Stimulated activated naive B cell treated with anti-CD40 and anti-IgM and Interleukin-4, amounts not matched to agents 10 μg/mL and 1 μg/mL and 100 μg/mL, for 72 hours (primary cell): Measurements from ENCODE around the gene BICD1.

Experiments
- ATAC-seq, 2 donors: fragments of 150-1000 bp; cut with Tn5 transposase; replicated peaks; 2 replicates each; pipeline ENCODE4 v1.10.0; 2021; ENCODE audit warnings: moderate library complexity in 1 of 2
- DNase-seq: peaks from one replicate; pipeline ENCODE4 v3.0.0; 2021
- H3K27ac Mint-ChIP-seq: one replicate; pipeline ENCODE4 v1.8.0; 2022; ENCODE audit warnings: mild to moderate bottlenecking, mixed read lengths
- H3K27me3 Mint-ChIP-seq, 2 donors: one replicate each; pipeline ENCODE4 v1.8.0; 2022; ENCODE audit warnings: mixed read lengths in 2 of 2
- H3K36me3 Mint-ChIP-seq, 2 donors: one replicate each; pipeline ENCODE4 v1.8.0; 2022; ENCODE audit warnings: mixed read lengths in 2 of 2, mild to moderate bottlenecking in 1 of 2
- H3K4me1 Mint-ChIP-seq, 2 donors: one replicate each; pipeline ENCODE4 v1.8.0; 2022; ENCODE audit warnings: mixed read lengths in 2 of 2, mild to moderate bottlenecking in 1 of 2
- H3K4me3 Mint-ChIP-seq, 2 donors: one replicate each; pipeline ENCODE4 v1.8.0; 2022; ENCODE audit warnings: mild to moderate bottlenecking in 2 of 2, mixed read lengths in 2 of 2, moderate library complexity in 1 of 2
- H3K9me3 Mint-ChIP-seq, 2 donors: one replicate each; pipeline ENCODE4 v1.8.0; 2022; ENCODE audit warnings: mixed read lengths in 2 of 2, mild to moderate bottlenecking in 1 of 2

Gene BICD1

DNA sequence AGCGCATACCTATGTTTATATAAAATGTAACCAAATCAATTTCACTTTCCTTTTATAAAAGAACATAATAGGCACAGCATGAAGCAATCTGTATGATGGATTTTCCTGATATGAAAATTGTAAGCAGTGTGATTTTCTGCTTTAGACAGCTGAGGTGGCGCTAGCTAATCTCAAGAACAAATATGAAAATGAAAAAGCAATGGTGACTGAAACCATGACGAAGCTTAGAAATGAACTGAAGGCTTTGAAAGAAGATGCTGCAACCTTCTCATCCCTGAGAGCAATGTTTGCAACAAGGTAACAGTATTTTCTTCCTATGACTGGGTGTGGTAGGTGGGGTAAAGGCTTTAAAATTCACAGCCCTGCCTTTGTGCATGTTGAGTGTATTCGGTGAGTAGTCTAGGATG, 227.7 kb downstream of the BICD1 start:
- H3K4me1 Mint-ChIP-seq = no peaks in the 10 kb centered on the region
- H3K9me3 Mint-ChIP-seq = no peaks in the 10 kb centered on the region
- peaks cover 15 to 29% of the 10 kb centered on the region in 2 donors for H3K36me3 Mint-ChIP-seq
- no peak for DNase-seq
- H3K27me3 Mint-ChIP-seq = no peaks in the 10 kb centered on the region
- H3K4me3 Mint-ChIP-seq = no peak overlapping the region
- no peak for ATAC-seq
- H3K27ac Mint-ChIP-seq = no peak overlapping the region

DNA sequence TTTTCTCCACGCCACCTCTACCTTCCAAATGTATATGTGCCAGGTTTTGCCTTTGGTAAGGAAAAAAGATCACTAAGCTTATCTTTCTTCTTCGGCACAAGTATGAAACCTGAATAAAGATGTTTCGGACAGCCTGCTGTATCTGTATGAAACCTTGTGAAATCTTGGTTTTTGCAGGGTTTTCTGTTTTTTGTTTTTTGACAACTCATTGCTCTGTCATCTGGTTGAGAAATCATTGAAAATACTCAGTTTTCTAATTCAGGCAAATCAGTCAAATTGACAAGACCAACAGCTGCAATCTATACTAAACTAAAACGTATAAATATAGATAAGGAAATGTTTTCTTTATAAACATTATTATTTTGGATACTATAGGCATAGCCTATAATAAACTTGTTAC, 229.6 kb downstream of the BICD1 start:
- Mint-ChIP-seq H3K27ac (no peak overlapping the region), H3K36me3 (peaks cover 24 to 35% of the 10 kb centered on the region in 2 donors), H3K9me3 (no peaks in the 10 kb centered on the region), H3K4me3 (no peak overlapping the region), H3K27me3 (no peaks in the 10 kb centered on the region), H3K4me1 (no peaks in the 10 kb centered on the region)
- DNase-seq (no peak), ATAC-seq (no peak)

DNA sequence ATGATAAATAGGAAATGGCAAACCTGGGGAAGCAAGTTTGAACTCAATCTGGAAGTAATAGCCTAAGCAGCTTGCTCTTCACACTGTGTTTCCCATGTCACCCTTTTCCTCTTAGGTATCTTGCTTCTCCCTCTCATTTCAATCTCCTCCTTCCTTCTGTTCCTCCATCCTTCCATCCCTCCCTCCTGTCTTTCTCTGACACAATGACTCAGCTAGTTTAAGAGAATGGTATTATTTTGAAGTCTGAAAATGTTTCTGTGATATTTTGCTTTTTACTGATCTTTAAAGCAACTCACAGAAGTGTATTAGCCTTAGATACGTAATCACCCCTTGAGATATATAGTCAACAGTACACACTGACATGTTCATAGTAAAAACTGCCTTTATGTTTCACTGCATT, 236.8 kb downstream of the BICD1 start:
- H3K27me3 Mint-ChIP-seq = no peaks in the 10 kb centered on the region

DNA sequence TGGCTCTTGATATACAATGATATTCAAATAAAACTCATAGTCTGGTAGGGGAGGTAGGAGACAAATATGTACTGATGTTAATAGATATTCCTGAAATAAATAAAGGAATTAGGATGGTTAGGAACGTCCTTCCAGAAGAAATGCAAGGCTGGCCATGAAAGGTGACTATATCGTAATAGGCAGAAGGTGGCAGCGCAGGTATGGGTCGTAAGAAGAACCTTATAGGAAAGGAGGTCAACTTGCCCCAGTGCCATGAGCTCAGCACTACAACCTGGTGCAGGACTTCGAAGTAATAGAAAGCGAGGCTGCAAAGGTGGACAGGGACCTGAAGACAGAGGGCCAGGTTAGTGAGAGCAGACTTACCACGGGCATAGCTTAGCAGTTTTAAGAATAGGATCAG, 237.4 kb downstream of the BICD1 start:
- no peaks in the 10 kb centered on the region for H3K9me3 Mint-ChIP-seq
- peaks cover 16 to 23% of the 10 kb centered on the region in 2 donors for H3K36me3 Mint-ChIP-seq
- H3K4me1 Mint-ChIP-seq = no peaks in the 10 kb centered on the region
- no peak for ATAC-seq
- DNase-seq = no peak
- no peak overlapping the region for H3K27ac Mint-ChIP-seq
- no peaks in the 10 kb centered on the region for H3K27me3 Mint-ChIP-seq
- no peak overlapping the region for H3K4me3 Mint-ChIP-seq

More for the DNA sequence above, 236.8 kb downstream of the BICD1 start:
- Mint-ChIP-seq H3K4me3 (no peak overlapping the region), H3K27ac (no peak overlapping the region), H3K36me3 (peaks cover 20 to 27% of the 10 kb centered on the region in 2 donors), H3K9me3 (no peaks in the 10 kb centered on the region), H3K4me1 (no peaks in the 10 kb centered on the region)
- no peak for ATAC-seq
- no peak for DNase-seq

DNA sequence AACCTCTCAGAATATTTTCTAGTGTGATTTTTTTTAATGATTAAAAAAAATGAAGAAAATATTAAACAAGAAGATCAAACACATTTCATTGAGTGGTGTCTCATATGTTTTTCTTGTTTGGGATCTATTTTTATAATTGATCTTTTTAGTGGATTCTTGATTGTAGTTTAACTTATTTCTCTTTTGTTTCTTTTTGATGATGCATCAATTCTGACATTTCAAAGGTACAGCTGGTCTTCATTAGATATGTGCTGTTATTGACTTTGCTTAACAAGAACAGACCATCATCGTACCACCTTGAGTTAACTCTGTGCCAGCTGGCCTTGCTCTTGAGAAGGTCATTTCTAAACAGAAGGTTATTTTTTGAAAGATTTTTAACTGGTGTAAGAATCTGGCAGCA, 246.9 kb downstream of the BICD1 start:
- H3K27me3 Mint-ChIP-seq = no peaks in the 10 kb centered on the region
- DNase-seq (no peak), ATAC-seq (no peak)
- H3K4me3 Mint-ChIP-seq = no peak overlapping the region
- H3K27ac Mint-ChIP-seq = no peak overlapping the region
- peaks cover 6 to 26% of the 10 kb centered on the region in 2 donors for H3K36me3 Mint-ChIP-seq
- H3K4me1 Mint-ChIP-seq = no peaks in the 10 kb centered on the region
- H3K9me3 Mint-ChIP-seq = no peaks in the 10 kb centered on the region

DNA sequence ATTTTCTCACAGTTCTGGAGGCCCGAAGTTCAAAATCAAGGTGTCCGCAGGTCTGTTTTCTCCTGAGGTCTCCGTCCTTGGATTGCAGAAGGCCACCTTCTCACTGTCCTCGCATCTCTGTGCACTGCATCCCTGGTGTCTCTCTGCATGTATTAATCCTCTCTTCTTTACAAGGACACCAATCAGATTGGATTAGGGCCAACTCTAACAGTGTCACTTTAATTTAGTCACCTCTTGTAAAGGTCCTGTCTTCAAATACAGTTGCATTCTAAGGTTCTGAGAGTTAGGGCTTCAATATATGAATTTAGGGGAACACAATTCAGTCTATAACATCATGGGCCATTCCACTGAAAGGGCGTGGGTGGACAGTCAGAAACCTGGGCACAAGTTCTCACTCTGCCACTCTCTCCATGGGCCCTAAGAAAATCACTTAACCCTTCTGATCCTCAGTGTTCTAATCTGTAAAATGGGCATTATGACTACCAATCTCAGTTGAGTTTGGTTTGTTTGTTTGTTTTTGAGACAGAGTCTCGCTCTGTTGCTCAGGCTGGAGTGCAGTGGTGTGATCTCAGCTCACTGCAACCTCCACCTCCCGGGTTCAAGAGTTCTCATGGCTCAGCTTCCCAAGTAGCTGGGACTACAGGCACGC, 251.1 kb downstream of the BICD1 start:
- peaks cover 11 to 20% of the 10 kb centered on the region in 2 donors for H3K36me3 Mint-ChIP-seq
- H3K27ac Mint-ChIP-seq = no peak overlapping the region
- H3K27me3 Mint-ChIP-seq = no peaks in the 10 kb centered on the region
- no peaks in the 10 kb centered on the region for H3K4me1 Mint-ChIP-seq
- DNase-seq (no peak), ATAC-seq (no peak)
- no peaks in the 10 kb centered on the region for H3K9me3 Mint-ChIP-seq
- no peak overlapping the region for H3K4me3 Mint-ChIP-seq

DNA sequence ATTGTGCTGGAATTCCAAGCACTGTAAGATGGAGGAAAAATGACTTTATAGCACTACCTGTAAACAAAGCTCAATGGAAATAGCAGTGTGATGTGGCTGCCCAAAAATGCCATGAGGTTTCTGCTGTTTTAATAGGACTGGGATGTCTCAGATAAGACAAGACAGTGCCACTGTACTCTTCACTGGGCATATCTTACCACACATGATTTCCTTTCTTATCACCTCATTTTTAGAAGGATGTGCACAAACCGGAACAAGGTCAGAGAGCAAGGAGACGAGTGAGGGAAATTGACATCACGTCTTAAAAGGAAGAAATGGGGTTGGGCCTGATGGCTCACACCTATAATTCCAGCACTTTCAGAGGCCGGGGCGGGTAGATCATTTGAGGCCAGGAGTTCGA, 254.3 kb downstream of the BICD1 start:
- H3K36me3 Mint-ChIP-seq = peaks cover 8 to 9% of the 10 kb centered on the region in 2 donors
- no peak for ATAC-seq
- no peak for DNase-seq
- no peaks in the 10 kb centered on the region for H3K4me1 Mint-ChIP-seq
- no peak overlapping the region for H3K4me3 Mint-ChIP-seq
- no peaks in the 10 kb centered on the region for H3K27me3 Mint-ChIP-seq
- H3K27ac Mint-ChIP-seq = no peak overlapping the region
- no peaks in the 10 kb centered on the region for H3K9me3 Mint-ChIP-seq

DNA sequence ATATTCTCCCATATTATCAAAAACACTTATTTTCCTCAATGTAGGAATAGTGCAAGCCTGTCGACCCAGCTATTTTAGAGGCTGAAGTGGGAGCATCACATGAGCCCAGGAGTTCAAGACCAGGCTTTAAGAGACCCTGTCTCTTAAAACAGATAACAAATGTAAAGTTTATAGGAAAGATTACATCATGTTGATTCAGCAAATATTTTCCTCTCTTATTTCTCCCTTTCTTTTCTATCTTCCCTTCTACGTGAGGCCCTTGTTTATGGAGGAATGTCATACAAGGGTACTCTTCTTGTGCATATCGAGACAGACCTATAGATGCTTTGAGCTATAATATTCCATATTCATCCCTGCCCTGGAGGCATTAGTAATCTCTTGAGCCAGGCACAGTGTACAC, 256.2 kb downstream of the BICD1 start:
- H3K4me3 Mint-ChIP-seq = no peak overlapping the region
- H3K27me3 Mint-ChIP-seq = no peaks in the 10 kb centered on the region
- H3K27ac Mint-ChIP-seq = no peak overlapping the region
- DNase-seq = no peak
- no peaks in the 10 kb centered on the region for H3K4me1 Mint-ChIP-seq
- H3K9me3 Mint-ChIP-seq = no peaks in the 10 kb centered on the region
- no peak for ATAC-seq
- H3K36me3 Mint-ChIP-seq = peaks cover 0 to 5% of the 10 kb centered on the region in 2 donors

DNA sequence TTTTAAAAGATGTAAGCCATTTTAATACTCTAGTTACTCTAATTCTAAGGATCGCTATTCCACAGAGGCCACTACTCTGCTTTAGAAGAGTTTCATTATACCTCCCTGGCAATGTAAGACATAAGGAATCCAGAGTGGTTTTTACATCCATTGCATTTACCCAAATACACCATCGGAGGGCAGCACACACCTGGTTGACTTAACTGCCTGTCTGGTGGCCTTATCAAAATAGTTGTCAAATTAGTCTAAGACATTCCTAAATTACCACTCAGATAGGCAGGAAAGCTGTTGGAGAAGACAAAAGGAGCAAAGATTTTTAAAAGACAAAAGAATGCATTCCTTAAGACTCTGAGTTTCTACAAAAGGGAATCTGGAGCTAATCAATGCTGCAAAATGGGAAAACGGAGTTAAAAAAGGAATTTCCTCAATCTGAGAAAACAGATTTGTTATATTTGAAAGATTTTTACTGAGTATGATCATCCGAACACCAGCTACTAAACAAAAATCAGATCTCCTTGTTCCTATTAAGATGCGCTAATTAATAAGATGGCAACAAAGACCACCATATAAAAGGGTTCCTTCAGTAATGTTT, 258.9 kb downstream of the BICD1 start:
- DNase-seq (peak; percentile 31), ATAC-seq (peak in 1 of 2 donors; percentile 67)
- H3K27me3 Mint-ChIP-seq = no peaks in the 10 kb centered on the region
- peaks cover 0 to 5% of the 10 kb centered on the region in 2 donors for H3K36me3 Mint-ChIP-seq
- no peaks in the 10 kb centered on the region for H3K4me1 Mint-ChIP-seq
- H3K27ac Mint-ChIP-seq = no peak overlapping the region
- H3K9me3 Mint-ChIP-seq = no peaks in the 10 kb centered on the region
- no peak overlapping the region for H3K4me3 Mint-ChIP-seq

DNA sequence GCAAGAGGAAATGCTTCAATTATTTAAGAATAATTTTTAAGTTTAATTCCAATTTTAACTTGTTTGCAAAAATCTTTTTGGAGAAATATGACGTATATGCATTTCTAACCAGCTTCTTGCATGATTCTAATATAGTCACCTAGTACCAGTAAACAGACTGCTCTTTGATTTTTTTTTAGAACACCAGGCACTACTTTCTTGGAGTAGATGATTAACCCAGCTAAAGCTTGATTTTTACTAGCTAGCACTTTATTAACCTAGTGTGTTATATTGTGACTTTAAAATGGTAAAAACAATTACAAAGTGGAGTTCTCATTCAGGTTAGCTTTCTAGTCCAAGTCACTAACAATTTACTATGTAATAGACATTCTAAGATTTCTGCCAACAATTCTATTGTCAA, 260.1 kb downstream of the BICD1 start:
- no peaks in the 10 kb centered on the region for H3K9me3 Mint-ChIP-seq
- DNase-seq (no peak), ATAC-seq (no peak)
- H3K27ac Mint-ChIP-seq = no peak overlapping the region
- no peaks in the 10 kb centered on the region for H3K36me3 Mint-ChIP-seq
- no peaks in the 10 kb centered on the region for H3K4me1 Mint-ChIP-seq
- no peak overlapping the region for H3K4me3 Mint-ChIP-seq
- no peaks in the 10 kb centered on the region for H3K27me3 Mint-ChIP-seq

DNA sequence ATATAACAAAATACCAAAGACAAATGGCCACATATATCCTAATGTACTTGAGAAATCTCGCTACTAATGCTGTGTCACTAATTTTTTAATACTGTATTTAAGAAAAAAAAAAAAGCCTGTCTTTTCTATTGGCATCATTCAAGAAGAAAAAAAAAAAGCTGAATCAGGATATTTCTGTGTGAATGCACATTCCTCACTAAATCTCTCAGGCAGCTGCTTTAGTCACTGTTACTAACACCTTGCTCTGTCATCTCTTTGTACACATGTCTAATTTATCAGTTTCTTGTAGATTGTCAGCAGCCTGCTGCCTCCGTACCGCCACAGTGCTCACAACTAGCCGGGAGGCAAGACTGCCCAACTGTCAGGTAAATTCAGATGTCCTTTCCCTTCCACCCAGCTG, 260.7 kb downstream of the BICD1 start:
- DNase-seq = no peak
- Mint-ChIP-seq H3K4me1 (no peaks in the 10 kb centered on the region), H3K27me3 (no peaks in the 10 kb centered on the region), H3K4me3 (no peak overlapping the region), H3K27ac (no peak overlapping the region), H3K36me3 (no peaks in the 10 kb centered on the region), H3K9me3 (no peaks in the 10 kb centered on the region)
- no peak for ATAC-seq

DNA sequence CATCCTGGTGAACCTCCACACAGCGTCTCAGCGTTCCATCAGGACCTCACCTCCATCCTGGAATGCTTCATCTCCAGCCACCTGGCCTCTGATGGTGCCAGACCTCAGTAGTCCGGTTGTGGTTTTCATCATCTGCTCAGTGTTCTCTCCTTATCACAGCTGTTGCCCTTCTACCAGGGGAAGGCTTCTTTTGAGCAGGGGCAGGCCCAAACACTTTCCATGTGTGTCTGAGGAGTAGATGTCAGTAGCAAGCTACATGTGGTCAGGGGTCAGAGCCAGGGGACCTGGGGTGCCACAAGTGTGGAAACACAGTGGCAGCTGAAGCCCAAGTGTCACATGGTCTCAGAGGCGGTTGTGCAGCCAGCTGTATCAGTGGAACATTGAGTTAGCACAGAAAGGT, 262.6 kb downstream of the BICD1 start:
- Mint-ChIP-seq H3K4me3 (no peak overlapping the region), H3K27ac (no peak overlapping the region), H3K9me3 (no peaks in the 10 kb centered on the region), H3K4me1 (no peaks in the 10 kb centered on the region), H3K27me3 (no peaks in the 10 kb centered on the region), H3K36me3 (no peaks in the 10 kb centered on the region)
- no peak for DNase-seq
- no peak for ATAC-seq

DNA sequence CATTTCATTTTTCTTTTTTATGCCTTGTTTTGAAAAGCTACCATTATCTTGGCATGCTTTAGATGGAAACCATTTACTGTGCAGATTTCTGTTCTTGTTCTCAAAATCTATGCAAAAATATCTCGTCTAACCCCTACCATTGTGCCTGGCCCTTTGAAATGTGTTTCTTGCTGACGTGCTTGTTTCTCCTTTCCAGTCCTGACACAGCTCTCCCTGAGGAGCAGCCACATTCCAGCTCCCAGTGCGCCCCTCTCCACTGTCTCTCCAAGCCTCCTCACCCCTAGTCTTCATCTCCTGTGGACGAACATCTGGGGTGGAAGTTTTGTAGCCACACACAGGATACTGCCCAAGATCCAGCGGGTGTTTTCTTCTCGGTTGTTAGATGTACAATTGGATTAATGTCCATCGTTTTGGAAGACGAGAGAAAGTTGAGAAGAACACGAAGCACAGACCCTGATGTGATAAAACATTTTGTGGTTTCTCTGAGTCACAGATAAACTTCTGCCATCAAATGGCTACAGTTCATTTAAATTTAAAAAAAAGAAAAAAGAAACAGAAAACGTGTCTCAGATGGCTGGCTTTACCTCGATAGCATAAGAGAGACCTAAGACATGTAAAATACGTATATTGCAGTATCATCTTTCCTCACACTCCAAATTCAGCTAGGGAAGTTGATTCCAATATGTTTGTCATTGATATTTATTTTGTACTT, 270.9 kb downstream of the BICD1 start:
- Mint-ChIP-seq H3K27me3 (no peaks in the 10 kb centered on the region), H3K27ac (no peak overlapping the region), H3K4me1 (no peaks in the 10 kb centered on the region), H3K4me3 (no peak overlapping the region), H3K36me3 (no peaks in the 10 kb centered on the region), H3K9me3 (no peaks in the 10 kb centered on the region)
- no peak for DNase-seq
- ATAC-seq = no peak

DNA sequence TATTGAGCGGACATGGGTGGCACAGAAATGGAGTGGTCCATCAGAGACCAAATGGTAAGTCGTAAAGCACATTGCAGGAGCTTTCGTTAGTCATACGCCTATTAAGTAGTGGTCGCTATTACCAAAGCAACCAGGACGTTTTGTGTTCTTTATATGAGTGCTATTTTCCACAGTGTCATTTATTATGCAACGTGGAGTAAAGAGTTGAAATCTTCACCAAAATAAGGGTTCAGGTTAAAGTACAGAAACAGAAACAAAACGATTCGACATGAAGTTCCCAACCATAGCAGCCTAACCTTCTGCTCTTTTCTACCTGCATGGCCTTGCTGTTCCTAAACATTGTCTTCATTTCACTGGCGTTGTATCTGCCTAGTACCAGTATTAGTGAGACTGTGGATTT, 272.6 kb downstream of the BICD1 start:
- ATAC-seq = no peak

DNA sequence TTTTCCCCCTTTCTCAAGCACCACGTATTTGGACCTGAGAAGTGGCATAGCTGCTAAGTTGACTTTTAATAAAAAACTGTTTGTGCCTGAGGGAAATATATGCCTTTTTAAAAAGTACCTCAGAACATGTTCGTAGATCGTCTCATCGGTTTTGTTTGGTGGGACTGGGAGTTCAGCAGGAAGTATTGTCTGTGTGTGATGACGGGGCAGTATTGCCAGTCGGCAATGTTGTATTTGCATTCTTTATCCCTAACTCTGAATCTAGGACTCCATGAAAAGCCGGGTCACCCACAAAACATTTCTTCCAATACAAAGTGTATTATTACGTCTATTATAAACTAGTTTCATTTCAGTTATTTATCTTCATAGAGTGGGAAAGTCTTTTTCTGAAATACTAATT, 273.0 kb downstream of the BICD1 start:
- Mint-ChIP-seq H3K9me3 (no peaks in the 10 kb centered on the region), H3K27me3 (no peaks in the 10 kb centered on the region), H3K4me3 (no peak overlapping the region), H3K36me3 (no peaks in the 10 kb centered on the region), H3K4me1 (no peaks in the 10 kb centered on the region), H3K27ac (no peak overlapping the region)
- no peak for ATAC-seq
- DNase-seq = no peak

More for the DNA sequence above, 272.6 kb downstream of the BICD1 start:
- Mint-ChIP-seq H3K9me3 (no peaks in the 10 kb centered on the region), H3K27me3 (no peaks in the 10 kb centered on the region), H3K4me1 (no peaks in the 10 kb centered on the region), H3K27ac (no peak overlapping the region), H3K4me3 (no peak overlapping the region), H3K36me3 (no peaks in the 10 kb centered on the region)
- DNase-seq = no peak
